ENCODE measurements around the gene C1S.
"Not testable (repeated sequence)": the region's sequence is repeated elsewhere in the genome, so short reads cannot be mapped to it uniquely, and the experiment has no call there.

Gene C1S

GRCh38 chr12:7026854-7027253, 33.7 kb upstream of the C1S start:
- no peak overlapping the region for H3K4me3 ChIP-seq (ENCODE audit: low read depth, low read length)
- H3K27me3 ChIP-seq (ENCODE audit: control insufficient read depth, insufficient read depth, low read length), result no peaks in the 10 kb centered on the region
- H3K9ac ChIP-seq (ENCODE audit: low read depth, low read length), result no peak overlapping the region
- H3K4me1 ChIP-seq (ENCODE audit: control insufficient read depth, insufficient read depth, low read length), result no peaks in the 10 kb centered on the region
- no peaks in the 10 kb centered on the region for H3K9me3 ChIP-seq (ENCODE audit: control insufficient read depth, insufficient read depth, low read length)
- H3K36me3 ChIP-seq (ENCODE audit: control insufficient read depth, insufficient read depth, low read length), result no peaks in the 10 kb centered on the region

- Histone ChIP-seq H3K36me3 (ENCODE audit: control insufficient read depth, insufficient read depth, low read length) (no peaks in the 10 kb centered on the region), H3K4me1 (ENCODE audit: control insufficient read depth, insufficient read depth, low read length) (peaks cover 2% of the 10 kb centered on the region), H3K27me3 (ENCODE audit: control insufficient read depth, insufficient read depth, low read length) (no peaks in the 10 kb centered on the region), H3K9me3 (ENCODE audit: control insufficient read depth, insufficient read depth, low read length) (no peaks in the 10 kb centered on the region), H3K9ac (ENCODE audit: low read depth, low read length) (no peak overlapping the region), H3K4me3 (ENCODE audit: low read depth, low read length) (no peak overlapping the region)
Measured at GRCh38 chr12:7031306-7031705, 29.2 kb upstream of the C1S start.

GRCh38 chr12:7032990-7033389, 27.5 kb upstream of the C1S start:
- Histone ChIP-seq H3K36me3 (ENCODE audit: control insufficient read depth, insufficient read depth, low read length) (no peaks in the 10 kb centered on the region), H3K9ac (ENCODE audit: low read depth, low read length) (no peak overlapping the region), H3K4me1 (ENCODE audit: control insufficient read depth, insufficient read depth, low read length) (peaks cover 2% of the 10 kb centered on the region), H3K27me3 (ENCODE audit: control insufficient read depth, insufficient read depth, low read length) (no peaks in the 10 kb centered on the region), H3K4me3 (ENCODE audit: low read depth, low read length) (no peak overlapping the region), H3K9me3 (ENCODE audit: control insufficient read depth, insufficient read depth, low read length) (no peaks in the 10 kb centered on the region)

- no peak overlapping the region for H3K4me3 ChIP-seq (ENCODE audit: low read depth, low read length)
- no peaks in the 10 kb centered on the region for H3K9me3 ChIP-seq (ENCODE audit: control insufficient read depth, insufficient read depth, low read length)
- no peaks in the 10 kb centered on the region for H3K36me3 ChIP-seq (ENCODE audit: control insufficient read depth, insufficient read depth, low read length)
- H3K27me3 ChIP-seq (ENCODE audit: control insufficient read depth, insufficient read depth, low read length), result no peaks in the 10 kb centered on the region
- H3K4me1 ChIP-seq (ENCODE audit: control insufficient read depth, insufficient read depth, low read length), result peaks cover 2% of the 10 kb centered on the region
- no peak overlapping the region for H3K9ac ChIP-seq (ENCODE audit: low read depth, low read length)
Measured at GRCh38 chr12:7034464-7034863, 26.1 kb upstream of the C1S start.

GRCh38 chr12:7035463-7035862, 25.1 kb upstream of the C1S start:
- H3K9me3 ChIP-seq (ENCODE audit: control insufficient read depth, insufficient read depth, low read length), result no peaks in the 10 kb centered on the region
- peaks cover 2% of the 10 kb centered on the region for H3K4me1 ChIP-seq (ENCODE audit: control insufficient read depth, insufficient read depth, low read length)
- H3K27me3 ChIP-seq (ENCODE audit: control insufficient read depth, insufficient read depth, low read length), result no peaks in the 10 kb centered on the region
- H3K4me3 ChIP-seq (ENCODE audit: low read depth, low read length), result no peak overlapping the region
- no peaks in the 10 kb centered on the region for H3K36me3 ChIP-seq (ENCODE audit: control insufficient read depth, insufficient read depth, low read length)
- no peak overlapping the region for H3K9ac ChIP-seq (ENCODE audit: low read depth, low read length)

- not testable (repeated sequence) for H3K9ac ChIP-seq (ENCODE audit: low read depth, low read length); H3K4me1 ChIP-seq (ENCODE audit: control insufficient read depth, insufficient read depth, low read length); H3K9me3 ChIP-seq (ENCODE audit: control insufficient read depth, insufficient read depth, low read length); H3K36me3 ChIP-seq (ENCODE audit: control insufficient read depth, insufficient read depth, low read length); H3K4me3 ChIP-seq (ENCODE audit: low read depth, low read length); H3K27me3 ChIP-seq (ENCODE audit: control insufficient read depth, insufficient read depth, low read length)
Measured at GRCh38 chr12:7037411-7037810, 23.1 kb upstream of the C1S start.

GRCh38 chr12:7038591-7038990, 21.9 kb upstream of the C1S start:
- no peaks in the 10 kb centered on the region for H3K27me3 ChIP-seq (ENCODE audit: control insufficient read depth, insufficient read depth, low read length)
- no peaks in the 10 kb centered on the region for H3K9me3 ChIP-seq (ENCODE audit: control insufficient read depth, insufficient read depth, low read length)
- H3K9ac ChIP-seq (ENCODE audit: low read depth, low read length), result no peak overlapping the region
- no peaks in the 10 kb centered on the region for H3K36me3 ChIP-seq (ENCODE audit: control insufficient read depth, insufficient read depth, low read length)
- H3K4me1 ChIP-seq (ENCODE audit: control insufficient read depth, insufficient read depth, low read length), result peaks cover 2% of the 10 kb centered on the region
- H3K4me3 ChIP-seq (ENCODE audit: low read depth, low read length), result no peak overlapping the region

GRCh38 chr12:7039403-7039802, 21.1 kb upstream of the C1S start:
- H3K4me3 ChIP-seq (ENCODE audit: low read depth, low read length), result no peak overlapping the region
- H3K36me3 ChIP-seq (ENCODE audit: control insufficient read depth, insufficient read depth, low read length), result no peaks in the 10 kb centered on the region
- H3K4me1 ChIP-seq (ENCODE audit: control insufficient read depth, insufficient read depth, low read length), result peaks cover 2% of the 10 kb centered on the region
- H3K9ac ChIP-seq (ENCODE audit: low read depth, low read length), result no peak overlapping the region
- no peaks in the 10 kb centered on the region for H3K27me3 ChIP-seq (ENCODE audit: control insufficient read depth, insufficient read depth, low read length)
- no peaks in the 10 kb centered on the region for H3K9me3 ChIP-seq (ENCODE audit: control insufficient read depth, insufficient read depth, low read length)

GRCh38 chr12:7042842-7043241, 17.7 kb upstream of the C1S start:
- Histone ChIP-seq H3K27me3 (ENCODE audit: control insufficient read depth, insufficient read depth, low read length) (no peaks in the 10 kb centered on the region), H3K36me3 (ENCODE audit: control insufficient read depth, insufficient read depth, low read length) (no peaks in the 10 kb centered on the region), H3K4me1 (ENCODE audit: control insufficient read depth, insufficient read depth, low read length) (no peaks in the 10 kb centered on the region), H3K9me3 (ENCODE audit: control insufficient read depth, insufficient read depth, low read length) (no peaks in the 10 kb centered on the region), H3K9ac (ENCODE audit: low read depth, low read length) (no peak overlapping the region), H3K4me3 (ENCODE audit: low read depth, low read length) (no peak overlapping the region)

- Histone ChIP-seq H3K4me3 (ENCODE audit: low read depth, low read length) (no peak overlapping the region), H3K9me3 (ENCODE audit: control insufficient read depth, insufficient read depth, low read length) (no peaks in the 10 kb centered on the region), H3K9ac (ENCODE audit: low read depth, low read length) (no peak overlapping the region), H3K4me1 (ENCODE audit: control insufficient read depth, insufficient read depth, low read length) (no peaks in the 10 kb centered on the region), H3K36me3 (ENCODE audit: control insufficient read depth, insufficient read depth, low read length) (no peaks in the 10 kb centered on the region), H3K27me3 (ENCODE audit: control insufficient read depth, insufficient read depth, low read length) (no peaks in the 10 kb centered on the region)
Measured at GRCh38 chr12:7045913-7046312, 14.6 kb upstream of the C1S start.

- H3K9ac ChIP-seq (ENCODE audit: low read depth, low read length), result no peak overlapping the region
- no peak overlapping the region for H3K4me3 ChIP-seq (ENCODE audit: low read depth, low read length)
- no peaks in the 10 kb centered on the region for H3K9me3 ChIP-seq (ENCODE audit: control insufficient read depth, insufficient read depth, low read length)
- H3K27me3 ChIP-seq (ENCODE audit: control insufficient read depth, insufficient read depth, low read length), result no peaks in the 10 kb centered on the region
- no peaks in the 10 kb centered on the region for H3K36me3 ChIP-seq (ENCODE audit: control insufficient read depth, insufficient read depth, low read length)
- H3K4me1 ChIP-seq (ENCODE audit: control insufficient read depth, insufficient read depth, low read length), result no peaks in the 10 kb centered on the region
Measured at GRCh38 chr12:7046383-7047105, 14.0 kb upstream of the C1S start.

- H3K4me1 ChIP-seq (ENCODE audit: control insufficient read depth, insufficient read depth, low read length), result no peaks in the 10 kb centered on the region
- no peak overlapping the region for H3K9ac ChIP-seq (ENCODE audit: low read depth, low read length)
- no peaks in the 10 kb centered on the region for H3K27me3 ChIP-seq (ENCODE audit: control insufficient read depth, insufficient read depth, low read length)
- no peaks in the 10 kb centered on the region for H3K36me3 ChIP-seq (ENCODE audit: control insufficient read depth, insufficient read depth, low read length)
- no peak overlapping the region for H3K4me3 ChIP-seq (ENCODE audit: low read depth, low read length)
- H3K9me3 ChIP-seq (ENCODE audit: control insufficient read depth, insufficient read depth, low read length), result no peaks in the 10 kb centered on the region
Measured at GRCh38 chr12:7047306-7047705, 13.2 kb upstream of the C1S start.
